Uterus (tissue), 4 donors: ENCODE measurements around the gene GADD45A. TPM values are rescaled to one million over a fixed set of nuclear protein-coding genes. Genes with fewer than 3 reads are reported as not detected.
"Not testable (repeated sequence)": the region's sequence is repeated elsewhere in the genome, so short reads cannot be mapped to it uniquely, and the experiment has no call there.

Experiments
- DNase-seq, 2 donors: peaks; one replicate each; pipeline ENCODE4 v3.0.0-alpha.2; 2019 to 2020
- H3K27ac ChIP-seq, 2 donors: fragments of 200-600 bp; sonication (generic); 1 replicate in 1 of 2; 2 replicates in 1 of 2; pipeline ENCODE4 v1.5.1; 2016 to 2018
- H3K27me3 ChIP-seq, 2 donors: fragments of 200-600 bp; sonication (generic); one replicate each; pipeline ENCODE4 v1.5.1; 2018 to 2019; ENCODE audit warnings: control low read depth in 1 of 2
- H3K36me3 ChIP-seq, 2 donors: fragments of 200-600 bp; sonication (generic); one replicate each; pipeline ENCODE4 v1.5.1; 2019; ENCODE audit warnings: control low read depth in 1 of 2
- H3K4me1 ChIP-seq, 2 donors: fragments of 200-600 bp; sonication (generic); one replicate each; pipeline ENCODE4 v1.5.1; 2018 to 2019; ENCODE audit warnings: control low read depth in 1 of 2
- H3K4me3 ChIP-seq, 2 donors: fragments of 200-600 bp; sonication (generic); 1 replicate in 1 of 2; 2 replicates in 1 of 2; pipeline ENCODE4 v1.5.1; 2018 to 2019; ENCODE audit warnings: mild to moderate bottlenecking in 1 of 2
- H3K9me3 ChIP-seq, 2 donors: fragments of 200-600 bp; sonication (generic); one replicate each; pipeline ENCODE4 v1.5.1; 2019; ENCODE audit warnings: control low read depth in 1 of 2
- CTCF ChIP-seq, 4 experiments: fragments of 200-600 bp in 2 of 4; fragments of 450-650 bp in 2 of 4; sonication (generic) in 2 of 4; IDR thresholded peaks; one replicate each; pipeline ENCODE4 v1.5.1; 2016 to 2019; ENCODE audit warnings: antibody characterized with exemption in 4 of 4, mild to moderate bottlenecking in 2 of 4, moderate library complexity in 1 of 4
- POLR2A ChIP-seq, 2 donors: fragments of 450-650 bp; IDR thresholded peaks; one replicate each; pipeline ENCODE4 v1.6.1; 2016; ENCODE audit warnings: antibody characterized with exemption in 2 of 2, mild to moderate bottlenecking in 1 of 2, moderate library complexity in 1 of 2
- intact Hi-C: fragments of 100-400 bp; cut with DNase I; formaldehyde crosslinking; loops from one replicate; pipeline ENCODE4 v1.15.1; 2023; ENCODE audit warnings: low total_unique reads
- total RNA-seq, 4 donors: library from RNA; depleted of rRNA in 3 of 4; stranded (reverse); fragments of >200 nt in 3 of 4; gene quantifications; one replicate each; pipeline versions ENCODE4 v1.1.0 to v1.2.4, GENCODE V29; 2014 to 2023
- donor health status: DM: yes; HTN: yes; CAD: no.

GADD45A gene
- total RNA-seq, 4 donors from 2014 or later = 11.1 to 35.6 (median 20.3) TPM

GRCh38 chr1:67659229-67659628 is 25.8 kb upstream of the GADD45A start:
- no peak for DNase-seq
- intact Hi-C loops = no loop called here
- H3K9me3 ChIP-seq = no peaks in the 10 kb centered on the region
- H3K27me3 ChIP-seq = no peaks in the 10 kb centered on the region
- H3K36me3 ChIP-seq = no peaks in the 10 kb centered on the region
- no peak overlapping the region for H3K4me3 ChIP-seq
- no peak for TF ChIP-seq POLR2A (IDR thresholded peaks at IDR 0.05)
- no peak for TF ChIP-seq CTCF (IDR thresholded peaks at IDR 0.05)
- no peaks in the 10 kb centered on the region for H3K4me1 ChIP-seq
- H3K27ac ChIP-seq = no peak overlapping the region

GRCh38 chr1:67662884-67663283 is 22.1 kb upstream of the GADD45A start:
- H3K36me3 ChIP-seq = no peaks in the 10 kb centered on the region
- no peaks in the 10 kb centered on the region for H3K9me3 ChIP-seq
- no peaks in the 10 kb centered on the region for H3K4me1 ChIP-seq
- no peak overlapping the region for H3K27ac ChIP-seq
- TF ChIP-seq CTCF (IDR thresholded peaks at IDR 0.05) (no peak), POLR2A (IDR thresholded peaks at IDR 0.05) (no peak)
- DNase-seq = no peak
- H3K27me3 ChIP-seq = no peaks in the 10 kb centered on the region
- H3K4me3 ChIP-seq = no peak overlapping the region
- intact Hi-C loops = no loop called here

GRCh38 chr1:67664048-67664447 is 21.0 kb upstream of the GADD45A start:
- Histone ChIP-seq H3K9me3 (no peaks in the 10 kb centered on the region), H3K36me3 (no peaks in the 10 kb centered on the region), H3K4me3 (no peak overlapping the region), H3K27ac (no peak overlapping the region), H3K27me3 (no peaks in the 10 kb centered on the region), H3K4me1 (no peaks in the 10 kb centered on the region)
- no peak for TF ChIP-seq POLR2A (IDR thresholded peaks at IDR 0.05)
- TF ChIP-seq CTCF (IDR thresholded peaks at IDR 0.05) = no peak
- no peak for DNase-seq
- intact Hi-C loops = no loop called here

- intact Hi-C loops, H3K9me3 ChIP-seq, H3K27me3 ChIP-seq, H3K4me1 ChIP-seq, DNase-seq, H3K4me3 ChIP-seq, H3K27ac ChIP-seq, H3K36me3 ChIP-seq: not testable (repeated sequence)
Observed at GRCh38 chr1:67665307-67665706, 19.7 kb upstream of the GADD45A start.

- TF ChIP-seq CTCF (IDR thresholded peaks at IDR 0.05) = no peak
- TF ChIP-seq POLR2A (IDR thresholded peaks at IDR 0.05) = no peak
- intact Hi-C loops = no loop called here
- DNase-seq = no peak
- H3K27me3 ChIP-seq = no peaks in the 10 kb centered on the region
- H3K9me3 ChIP-seq = no peaks in the 10 kb centered on the region
- no peaks in the 10 kb centered on the region for H3K36me3 ChIP-seq
- H3K27ac ChIP-seq = no peak overlapping the region
- no peaks in the 10 kb centered on the region for H3K4me1 ChIP-seq
- no peak overlapping the region for H3K4me3 ChIP-seq
Observed at GRCh38 chr1:67666636-67667035, 18.4 kb upstream of the GADD45A start.

GRCh38 chr1:67668660-67669059 is 16.3 kb upstream of the GADD45A start:
- DNase-seq = no peak
- Histone ChIP-seq H3K4me1 (no peaks in the 10 kb centered on the region), H3K27me3 (no peaks in the 10 kb centered on the region), H3K9me3 (no peaks in the 10 kb centered on the region), H3K36me3 (no peaks in the 10 kb centered on the region), H3K27ac (no peak overlapping the region), H3K4me3 (no peak overlapping the region)
- intact Hi-C loops = no loop called here
- no peak for TF ChIP-seq POLR2A (IDR thresholded peaks at IDR 0.05)
- no peak for TF ChIP-seq CTCF (IDR thresholded peaks at IDR 0.05)
